Testis (tissue), 3 donors: ENCODE data around the gene ABCC9. TPM values are rescaled to one million over a fixed set of nuclear protein-coding genes. Genes with fewer than 3 reads are reported as not detected.
A peak's percentile ranks its signal among the peaks of the same experiment; 100 is the strongest.

Experiments
- DNase-seq: peaks from one replicate; pipeline ENCODE4 v3.0.0-alpha.2; 2019
- H3K27ac ChIP-seq, 2 donors: fragments of 200-600 bp; sonication (generic); one replicate each; pipeline ENCODE4 v1.5.1; 2019
- H3K27me3 ChIP-seq: fragments of 200-600 bp; sonication (generic); one replicate; pipeline ENCODE4 v1.5.1; 2019
- H3K36me3 ChIP-seq: fragments of 200-600 bp; sonication (generic); one replicate; pipeline ENCODE4 v1.5.1; 2017; ENCODE audit warnings: low read depth; ENCODE audit errors: missing control alignments
- H3K4me1 ChIP-seq: fragments of 200-600 bp; sonication (generic); one replicate; pipeline ENCODE4 v1.5.1; 2019
- H3K4me3 ChIP-seq, 2 donors: fragments of 200-600 bp; sonication (generic); one replicate each; pipeline ENCODE4 v1.5.1; 2017 to 2019
- H3K9me3 ChIP-seq: fragments of 200-600 bp; sonication (generic); one replicate; pipeline ENCODE4 v1.5.1; 2017
- POLR2A ChIP-seq: fragments of 450-650 bp; IDR thresholded peaks from one replicate; pipeline ENCODE4 v1.6.1; 2017; ENCODE audit warnings: antibody characterized with exemption, mild to moderate bottlenecking, moderate library complexity
- WGBS, 2 donors: methylation state at CpG; one replicate each; pipeline ENCODE4 v1.1.5; 2018; 5-methylcytosine and 5-hydroxymethylcytosine counted together
- intact Hi-C: fragments of 100-400 bp; cut with DNase I; formaldehyde crosslinking; loops from one replicate; pipeline ENCODE4 v1.15.1; 2023; ENCODE audit warnings: low total_unique reads
- polyA plus RNA-seq: library from polyadenylated mRNA; stranded (reverse); fragments of 350-450 nt; fragmentation: Illumina TruSeq; extraction: RNeasy Lipid Tissue Mini Kit (QIAGEN cat#74804); gene quantifications from one replicate; pipeline ENCODE4 v1.2.3, GENCODE V29; 2014; ENCODE audit warnings: low read depth, low replicate concordance; ENCODE audit not compliant: insufficient read depth
- total RNA-seq, 2 donors: library from RNA; depleted of rRNA; stranded (reverse); fragments of >200 nt; gene quantifications; one replicate each; pipeline ENCODE4 v1.2.3, GENCODE V29; 2016
- TF ChIP-seq, protein P1 (sequence below), 3 experiments: fragments of 450-650 bp in 2 of 3; fragments of 200-600 bp in 1 of 3; sonication (generic) in 1 of 3; IDR thresholded peaks; one replicate each; pipeline ENCODE4 v1.5.1; 2016 to 2019; ENCODE audit warnings: antibody characterized with exemption in 3 of 3, mild to moderate bottlenecking in 2 of 3, moderate library complexity in 1 of 3

The ABCC9 gene
- total and polyA plus RNA-seq, 3 donors from 2014 or later = 2.1 to 2.7 (median 2.3) TPM

DNA sequence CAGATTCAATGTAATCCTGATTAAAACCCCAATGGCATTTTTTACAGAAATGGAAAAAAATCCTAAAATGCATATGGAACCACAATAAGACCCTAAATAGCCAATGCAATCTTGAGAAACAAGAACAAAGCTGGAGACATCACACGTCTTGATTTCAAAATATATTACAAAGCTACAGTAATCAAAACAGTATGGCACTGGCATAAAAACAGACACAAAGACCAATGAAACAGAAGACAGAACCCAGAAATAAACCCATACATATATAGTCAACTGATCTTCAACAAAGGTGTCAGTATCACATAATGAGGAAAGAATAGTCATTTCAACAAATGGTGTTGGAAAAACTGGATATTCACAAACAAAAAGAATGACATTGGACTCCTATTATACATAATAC is 9.4 kb upstream of the ABCC9 start:
- no peak overlapping the region for H3K4me3 ChIP-seq
- H3K9me3 ChIP-seq = no peaks in the 10 kb centered on the region
- WGBS, 2 donors = 83 to 84% methylated on average over 1 of the region's 1 CpG

GRCh38 chr12:21949036-21949435 is 7.8 kb upstream of the ABCC9 start:
- Histone ChIP-seq H3K27ac (no peak overlapping the region), H3K36me3 (no peaks in the 10 kb centered on the region), H3K9me3 (no peaks in the 10 kb centered on the region), H3K4me3 (no peak overlapping the region), H3K4me1 (no peaks in the 10 kb centered on the region), H3K27me3 (no peaks in the 10 kb centered on the region)
- intact Hi-C loops = no loop called here
- no peak for DNase-seq
- no peak for TF ChIP-seq POLR2A
- TF ChIP-seq, protein P1, sequence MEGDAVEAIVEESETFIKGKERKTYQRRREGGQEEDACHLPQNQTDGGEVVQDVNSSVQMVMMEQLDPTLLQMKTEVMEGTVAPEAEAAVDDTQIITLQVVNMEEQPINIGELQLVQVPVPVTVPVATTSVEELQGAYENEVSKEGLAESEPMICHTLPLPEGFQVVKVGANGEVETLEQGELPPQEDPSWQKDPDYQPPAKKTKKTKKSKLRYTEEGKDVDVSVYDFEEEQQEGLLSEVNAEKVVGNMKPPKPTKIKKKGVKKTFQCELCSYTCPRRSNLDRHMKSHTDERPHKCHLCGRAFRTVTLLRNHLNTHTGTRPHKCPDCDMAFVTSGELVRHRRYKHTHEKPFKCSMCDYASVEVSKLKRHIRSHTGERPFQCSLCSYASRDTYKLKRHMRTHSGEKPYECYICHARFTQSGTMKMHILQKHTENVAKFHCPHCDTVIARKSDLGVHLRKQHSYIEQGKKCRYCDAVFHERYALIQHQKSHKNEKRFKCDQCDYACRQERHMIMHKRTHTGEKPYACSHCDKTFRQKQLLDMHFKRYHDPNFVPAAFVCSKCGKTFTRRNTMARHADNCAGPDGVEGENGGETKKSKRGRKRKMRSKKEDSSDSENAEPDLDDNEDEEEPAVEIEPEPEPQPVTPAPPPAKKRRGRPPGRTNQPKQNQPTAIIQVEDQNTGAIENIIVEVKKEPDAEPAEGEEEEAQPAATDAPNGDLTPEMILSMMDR (IDR thresholded peaks at IDR 0.05) = no peak
- 67 to 69% methylated on average over 1 of the region's 1 CpG for WGBS, 2 donors

More for the DNA sequence above, 9.4 kb upstream of the ABCC9 start:
- DNase-seq = no peak
- H3K27me3 ChIP-seq = no peaks in the 10 kb centered on the region
- intact Hi-C loops = no loop called here
- no peaks in the 10 kb centered on the region for H3K36me3 ChIP-seq
- H3K27ac ChIP-seq = no peak overlapping the region
- no peaks in the 10 kb centered on the region for H3K4me1 ChIP-seq
- TF ChIP-seq POLR2A = no peak
- TF ChIP-seq, protein P1 (IDR thresholded peaks at IDR 0.05) = no peak

- no peaks in the 10 kb centered on the region for H3K9me3 ChIP-seq
- H3K36me3 ChIP-seq = no peaks in the 10 kb centered on the region
- intact Hi-C loops = no loop called here
- no peak overlapping the region for H3K27ac ChIP-seq
- TF ChIP-seq, protein P1 (IDR thresholded peaks at IDR 0.05) = no peak
- no peak for TF ChIP-seq POLR2A
- no peaks in the 10 kb centered on the region for H3K4me1 ChIP-seq
- no peak for DNase-seq
- H3K27me3 ChIP-seq = no peaks in the 10 kb centered on the region
- H3K4me3 ChIP-seq = no peak overlapping the region
These were observed 5.8 kb upstream of the ABCC9 start for GRCh38 chr12:21946983-21947382.

- whole genome bisulfite sequencing, 2 donors = 89 to 96% methylated on average over 4 of the region's 4 CpGs
- Histone ChIP-seq H3K4me1 (no peaks in the 10 kb centered on the region), H3K27ac (no peak overlapping the region), H3K27me3 (no peaks in the 10 kb centered on the region), H3K9me3 (no peaks in the 10 kb centered on the region), H3K36me3 (no peaks in the 10 kb centered on the region), H3K4me3 (no peak overlapping the region)
- TF ChIP-seq, protein P1 (IDR thresholded peaks at IDR 0.05) = no peak
- no peak for TF ChIP-seq POLR2A
- intact Hi-C loops = no loop called here
- DNase-seq = no peak
These were observed 3.8 kb upstream of the ABCC9 start for GRCh38 chr12:21945002-21945401.

- peak overlapping the region in 1 of 2 donors; percentile 71 for H3K27ac ChIP-seq
- H3K4me1 ChIP-seq = no peaks in the 10 kb centered on the region
- WGBS, 2 donors = 34 to 42% methylated on average over 10 to 11 of the region's 11 CpGs
These were observed 1.1 kb upstream of the ABCC9 start for GRCh38 chr12:21942377-21942703.

More at GRCh38 chr12:21942377-21942703, 1.1 kb upstream of the ABCC9 start:
- H3K36me3 ChIP-seq = no peaks in the 10 kb centered on the region
- H3K4me3 ChIP-seq = peak overlapping the region; percentile 41 to 45
- TF ChIP-seq POLR2A = no peak
- TF ChIP-seq, protein P1 (IDR thresholded peaks at IDR 0.05) = no peak
- intact Hi-C loops = no loop called here
- H3K9me3 ChIP-seq = no peaks in the 10 kb centered on the region
- no peaks in the 10 kb centered on the region for H3K27me3 ChIP-seq
- DNase-seq = no peak
